ENCODE results near the gene LCE1F.

LCE1F gene

GRCh38 chr1:152774875-152775274, at the start of gene LCE1F:
Gene LCE1F (plus strand): TSS chr1:152775140. CDS start chr1:152776372, 1,232 bp downstream.
- DNase-seq (ENCODE audit: low spot score) (no peak), FAIRE-seq (no peak)

GRCh38 chr1:152725261-152725660, 49.7 kb upstream of the LCE1F start:
- FAIRE-seq (no peak), DNase-seq (ENCODE audit: low spot score) (no peak)

GRCh38 chr1:152728986-152729385, 46.0 kb upstream of the LCE1F start:
- no peak for FAIRE-seq
- no peak for DNase-seq (ENCODE audit: low spot score)

- FAIRE-seq (no peak), DNase-seq (ENCODE audit: low spot score) (no peak)
These were observed 39.3 kb upstream of the LCE1F start for GRCh38 chr1:152735648-152736047.

- FAIRE-seq (no peak), DNase-seq (ENCODE audit: low spot score) (no peak)
These were observed 36.9 kb upstream of the LCE1F start for GRCh38 chr1:152737997-152738396.

- FAIRE-seq = no peak
These were observed 35.1 kb upstream of the LCE1F start for GRCh38 chr1:152739841-152740240.

GRCh38 chr1:152741656-152742055, 33.3 kb upstream of the LCE1F start:
- DNase-seq (ENCODE audit: low spot score) = no peak
- FAIRE-seq = no peak

More at GRCh38 chr1:152739841-152740240, 35.1 kb upstream of the LCE1F start:
- no peak for DNase-seq (ENCODE audit: low spot score)

- DNase-seq (ENCODE audit: low spot score) = no peak
These were observed 31.4 kb upstream of the LCE1F start for GRCh38 chr1:152743371-152744145.

GRCh38 chr1:152745289-152745704, 29.6 kb upstream of the LCE1F start:
- DNase-seq (ENCODE audit: low spot score) = no peak
- no peak for FAIRE-seq

More at GRCh38 chr1:152743371-152744145, 31.4 kb upstream of the LCE1F start:
- FAIRE-seq = no peak

- FAIRE-seq = no peak
- no peak for DNase-seq (ENCODE audit: low spot score)
These were observed 29.0 kb upstream of the LCE1F start for GRCh38 chr1:152745765-152746444.

GRCh38 chr1:152747831-152748230, 27.1 kb upstream of the LCE1F start:
- FAIRE-seq (no peak), DNase-seq (ENCODE audit: low spot score) (no peak)

- FAIRE-seq (no peak), DNase-seq (ENCODE audit: low spot score) (peak; percentile 61)
These were observed 22.7 kb upstream of the LCE1F start for GRCh38 chr1:152752225-152752624.

- DNase-seq (ENCODE audit: low spot score) = no peak
- no peak for FAIRE-seq
These were observed 21.4 kb upstream of the LCE1F start for GRCh38 chr1:152753586-152753985.

GRCh38 chr1:152756872-152757271, 18.1 kb upstream of the LCE1F start:
- DNase-seq (ENCODE audit: low spot score) (peak; percentile 45), FAIRE-seq (no peak)

GRCh38 chr1:152757747-152758146, 17.2 kb upstream of the LCE1F start, which contains the start of gene KPRP:
Gene KPRP (plus strand): TSS chr1:152758025. CDS start chr1:152759589, 1,564 bp downstream.
- FAIRE-seq = no peak
- no peak for DNase-seq (ENCODE audit: low spot score)

GRCh38 chr1:152758636-152759035, 16.3 kb upstream of the LCE1F start:
- DNase-seq (ENCODE audit: low spot score) (no peak), FAIRE-seq (no peak)

GRCh38 chr1:152759453-152760173, 15.3 kb upstream of the LCE1F start:
- FAIRE-seq (no peak), DNase-seq (ENCODE audit: low spot score) (no peak)

- no peak for FAIRE-seq
- no peak for DNase-seq (ENCODE audit: low spot score)
These were observed 14.3 kb upstream of the LCE1F start for GRCh38 chr1:152760551-152761190.

- no peak for DNase-seq (ENCODE audit: low spot score)
- FAIRE-seq = no peak
These were observed 13.2 kb upstream of the LCE1F start for GRCh38 chr1:152761609-152762213.

GRCh38 chr1:152768847-152769533, 6.0 kb upstream of the LCE1F start:
- no peak for FAIRE-seq
- no peak for DNase-seq (ENCODE audit: low spot score)
